ENCODE results near the gene CYRIA. TPM values are rescaled to one million over a fixed set of nuclear protein-coding genes. Genes with fewer than 3 reads are reported as not detected.

The CYRIA gene
- total RNA-seq (ENCODE audit: unreplicated experiment) = 19.3 TPM
- long read RNA-seq, full-length matches to known transcripts = 3 of 7 reads
- long read RNA-seq, partial matches to known transcripts = 1 of 7 reads
- long read RNA-seq, other reads (novel, unspliced or antisense) = 3 of 7 reads

DNA sequence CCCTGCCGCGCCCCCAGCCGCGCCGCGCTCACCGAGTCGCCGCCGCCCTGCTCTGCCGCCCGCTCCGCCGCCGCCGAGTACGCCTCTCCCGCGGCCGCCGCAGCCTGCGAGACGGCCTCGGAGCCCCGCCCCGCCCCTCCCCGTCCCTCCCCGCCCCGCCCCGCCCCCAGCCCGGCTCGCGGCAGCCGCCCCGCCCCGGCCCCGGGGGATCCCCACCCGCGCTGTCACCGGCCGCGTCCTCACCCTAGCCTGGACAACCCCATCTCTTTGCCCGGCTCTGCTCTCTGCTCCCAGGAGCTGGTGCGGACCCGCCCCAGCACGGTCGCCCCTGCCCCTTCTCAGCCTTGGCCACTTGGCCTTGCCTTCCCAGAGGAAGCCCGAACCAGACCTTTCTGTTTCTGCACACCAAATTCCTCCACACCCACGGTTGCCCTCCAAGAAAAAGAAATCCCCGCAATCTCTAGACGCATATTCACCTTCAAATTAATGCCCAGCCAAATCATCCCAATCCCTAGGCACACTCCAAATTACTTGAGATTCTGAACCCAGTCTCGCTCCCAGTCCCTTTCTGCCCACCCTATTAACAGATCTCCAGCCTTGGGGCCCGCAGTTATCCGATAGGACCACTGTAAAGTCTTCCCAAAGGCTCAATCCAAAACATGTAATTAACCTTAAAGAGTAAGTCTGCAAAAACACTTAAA is at the start of gene CYRIA:
TSS of gene CYRIA (minus strand) at position 87 of the 701 bp plus-strand sequence. CDS start 77,715 bp downstream, outside the sequence.
- peak within 1 kb of the TSS; percentile 70 for H3K27ac Mint-ChIP-seq (ENCODE audit: unreplicated experiment)

DNA sequence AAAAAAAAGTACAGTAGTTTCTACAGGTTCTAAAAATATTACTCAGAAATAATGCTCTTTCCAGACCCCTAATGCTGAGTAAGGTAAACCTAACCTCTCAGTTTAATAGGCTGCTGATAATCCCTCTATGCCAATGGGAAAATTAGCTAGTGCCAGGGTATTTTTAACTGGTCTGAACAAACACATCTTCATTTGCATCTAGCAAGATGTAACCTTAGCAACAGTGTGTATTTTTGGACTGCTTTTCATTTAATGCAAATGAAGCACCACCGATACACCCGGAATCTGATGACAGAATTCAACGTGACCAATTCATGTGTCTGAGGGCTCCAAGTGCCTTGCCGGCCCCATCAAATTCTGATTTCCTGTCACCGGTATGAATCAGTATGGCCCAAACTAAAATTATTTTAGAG is 47.4 kb upstream of the CYRIA start:
- Mint-ChIP-seq H3K27me3 (ENCODE audit: unreplicated experiment) (no peaks in the 10 kb centered on the region), H3K4me1 (ENCODE audit: low read depth, unreplicated experiment) (peaks cover 23% of the 10 kb centered on the region), H3K36me3 (ENCODE audit: unreplicated experiment) (no peaks in the 10 kb centered on the region), H3K4me3 (ENCODE audit: unreplicated experiment) (no peak overlapping the region), H3K9me3 (ENCODE audit: unreplicated experiment) (peaks cover 2% of the 10 kb centered on the region), H3K27ac (ENCODE audit: unreplicated experiment) (no peak overlapping the region)
- TF ChIP-seq, protein P1, sequence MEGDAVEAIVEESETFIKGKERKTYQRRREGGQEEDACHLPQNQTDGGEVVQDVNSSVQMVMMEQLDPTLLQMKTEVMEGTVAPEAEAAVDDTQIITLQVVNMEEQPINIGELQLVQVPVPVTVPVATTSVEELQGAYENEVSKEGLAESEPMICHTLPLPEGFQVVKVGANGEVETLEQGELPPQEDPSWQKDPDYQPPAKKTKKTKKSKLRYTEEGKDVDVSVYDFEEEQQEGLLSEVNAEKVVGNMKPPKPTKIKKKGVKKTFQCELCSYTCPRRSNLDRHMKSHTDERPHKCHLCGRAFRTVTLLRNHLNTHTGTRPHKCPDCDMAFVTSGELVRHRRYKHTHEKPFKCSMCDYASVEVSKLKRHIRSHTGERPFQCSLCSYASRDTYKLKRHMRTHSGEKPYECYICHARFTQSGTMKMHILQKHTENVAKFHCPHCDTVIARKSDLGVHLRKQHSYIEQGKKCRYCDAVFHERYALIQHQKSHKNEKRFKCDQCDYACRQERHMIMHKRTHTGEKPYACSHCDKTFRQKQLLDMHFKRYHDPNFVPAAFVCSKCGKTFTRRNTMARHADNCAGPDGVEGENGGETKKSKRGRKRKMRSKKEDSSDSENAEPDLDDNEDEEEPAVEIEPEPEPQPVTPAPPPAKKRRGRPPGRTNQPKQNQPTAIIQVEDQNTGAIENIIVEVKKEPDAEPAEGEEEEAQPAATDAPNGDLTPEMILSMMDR (IDR thresholded peaks at IDR 0.05; ENCODE audit: partially characterized antibody, unreplicated experiment) = no peak
- no peak for DNase-seq

More for the DNA sequence above, at the start of gene CYRIA:
- H3K9me3 Mint-ChIP-seq (ENCODE audit: unreplicated experiment) = peaks cover 11% of the 10 kb centered on the region
- peak; percentile 70 for DNase-seq
- H3K27me3 Mint-ChIP-seq (ENCODE audit: unreplicated experiment) = peaks cover 5% of the 10 kb centered on the region
- no peaks in the 10 kb centered on the region for H3K36me3 Mint-ChIP-seq (ENCODE audit: unreplicated experiment)
- TF ChIP-seq, protein P1 (IDR thresholded peaks at IDR 0.05; ENCODE audit: partially characterized antibody, unreplicated experiment) = no peak
- H3K4me3 Mint-ChIP-seq (ENCODE audit: unreplicated experiment) = peak within 1 kb of the TSS; percentile 94
- H3K4me1 Mint-ChIP-seq (ENCODE audit: low read depth, unreplicated experiment) = peaks cover 16% of the 10 kb centered on the region

DNA sequence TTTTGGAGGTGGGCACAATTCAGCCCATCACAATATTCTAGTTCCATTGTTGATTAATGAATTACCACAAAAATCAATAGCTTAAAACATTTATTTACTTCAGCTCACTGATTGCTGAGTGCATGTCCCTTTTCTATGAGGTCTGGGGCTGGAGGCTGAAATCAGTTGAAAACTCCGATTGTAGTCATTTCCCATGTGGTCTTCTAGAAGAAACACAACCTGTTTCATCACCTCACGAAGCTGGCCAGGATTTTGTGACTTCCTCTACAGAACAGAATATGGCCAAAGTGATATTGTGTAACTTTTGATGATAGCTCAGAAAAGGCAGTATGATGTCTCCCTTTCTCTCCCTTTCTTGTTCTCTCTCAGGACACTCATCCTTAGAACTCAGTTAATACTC is 44.1 kb upstream of the CYRIA start:
- Mint-ChIP-seq H3K27ac (ENCODE audit: unreplicated experiment) (no peak overlapping the region), H3K36me3 (ENCODE audit: unreplicated experiment) (no peaks in the 10 kb centered on the region), H3K4me3 (ENCODE audit: unreplicated experiment) (no peak overlapping the region), H3K9me3 (ENCODE audit: unreplicated experiment) (peaks cover 2% of the 10 kb centered on the region), H3K27me3 (ENCODE audit: unreplicated experiment) (no peaks in the 10 kb centered on the region), H3K4me1 (ENCODE audit: low read depth, unreplicated experiment) (peaks cover 14% of the 10 kb centered on the region)
- no peak for DNase-seq
- TF ChIP-seq, protein P1 (IDR thresholded peaks at IDR 0.05; ENCODE audit: partially characterized antibody, unreplicated experiment) = no peak

DNA sequence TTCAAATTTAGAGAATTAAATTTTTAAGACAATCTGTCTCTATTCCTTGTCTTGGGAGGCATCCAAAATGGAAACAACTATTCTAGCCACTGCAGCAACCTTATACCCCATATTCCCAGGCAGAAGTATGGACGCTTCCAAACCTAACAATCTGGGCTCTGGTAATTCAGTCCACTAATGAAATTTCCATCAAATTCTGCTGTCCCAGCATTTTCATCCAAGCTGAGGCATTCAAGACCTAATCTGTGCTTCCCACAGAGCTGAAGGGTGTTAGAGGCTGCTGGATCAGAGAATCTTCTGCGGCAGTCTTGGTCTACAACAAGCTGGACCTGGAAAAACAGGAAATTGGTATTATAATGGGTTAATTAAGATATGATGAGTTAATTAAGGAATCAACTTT is 42.5 kb upstream of the CYRIA start:
- no peak overlapping the region for H3K4me3 Mint-ChIP-seq (ENCODE audit: unreplicated experiment)
- no peak overlapping the region for H3K27ac Mint-ChIP-seq (ENCODE audit: unreplicated experiment)
- peaks cover 2% of the 10 kb centered on the region for H3K9me3 Mint-ChIP-seq (ENCODE audit: unreplicated experiment)
- peaks cover 8% of the 10 kb centered on the region for H3K4me1 Mint-ChIP-seq (ENCODE audit: low read depth, unreplicated experiment)
- no peak for DNase-seq
- no peaks in the 10 kb centered on the region for H3K36me3 Mint-ChIP-seq (ENCODE audit: unreplicated experiment)
- TF ChIP-seq, protein P1 (IDR thresholded peaks at IDR 0.05; ENCODE audit: partially characterized antibody, unreplicated experiment) = no peak
- H3K27me3 Mint-ChIP-seq (ENCODE audit: unreplicated experiment) = no peaks in the 10 kb centered on the region

DNA sequence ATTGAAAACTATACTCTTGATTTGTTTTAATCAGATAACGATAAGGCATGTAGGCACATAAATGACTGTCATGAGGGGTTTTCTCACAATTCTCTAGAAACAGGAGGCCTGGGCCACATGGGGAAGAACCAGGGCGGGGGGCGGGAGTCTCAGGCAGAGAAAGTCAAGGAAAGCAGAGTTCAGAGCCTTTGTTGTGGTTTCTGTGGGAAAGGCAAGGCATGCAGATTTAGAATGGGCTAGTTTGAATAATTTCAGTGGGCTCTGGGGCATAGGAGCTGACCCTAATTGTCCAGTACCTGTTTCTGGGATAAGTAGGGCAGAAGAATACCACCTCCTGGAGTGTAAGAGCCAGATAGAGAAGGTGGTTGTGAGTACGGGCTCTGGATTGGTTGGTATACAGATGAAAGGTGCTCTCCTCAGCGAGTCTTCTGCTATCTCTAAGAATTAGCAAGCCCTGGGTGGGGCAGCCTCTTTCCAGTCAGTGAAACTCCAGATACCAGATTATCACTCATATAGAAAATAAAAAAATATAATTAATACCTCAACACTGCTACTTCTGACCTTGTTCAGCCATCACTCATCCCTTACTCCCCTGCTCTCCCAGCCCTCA is 41.5 kb upstream of the CYRIA start:
- H3K4me3 Mint-ChIP-seq (ENCODE audit: unreplicated experiment) = no peak overlapping the region
- TF ChIP-seq, protein P1 (IDR thresholded peaks at IDR 0.05; ENCODE audit: partially characterized antibody, unreplicated experiment) = no peak
- no peaks in the 10 kb centered on the region for H3K36me3 Mint-ChIP-seq (ENCODE audit: unreplicated experiment)
- no peak overlapping the region for H3K27ac Mint-ChIP-seq (ENCODE audit: unreplicated experiment)
- no peaks in the 10 kb centered on the region for H3K27me3 Mint-ChIP-seq (ENCODE audit: unreplicated experiment)
- peaks cover 2% of the 10 kb centered on the region for H3K9me3 Mint-ChIP-seq (ENCODE audit: unreplicated experiment)
- no peak for DNase-seq
- H3K4me1 Mint-ChIP-seq (ENCODE audit: low read depth, unreplicated experiment) = peaks cover 1% of the 10 kb centered on the region
